Stimulated activated CD8-positive, alpha-beta memory T cell treated with anti-CD3 and anti-CD28 coated beads, Interleukin-15, amount 100 ng/mL, for 48 hours (primary cell): Measurements from ENCODE around the gene LYAR.

Source experiments
- DNase-seq, 2 donors: peaks; one replicate each; pipeline ENCODE4 v3.0.0-alpha.2; 2020; ENCODE audit warnings: low read depth in 2 of 2

Gene LYAR

GRCh38 chr4:4316150-4316495 lies 26.2 kb upstream of the LYAR start:
- no peak for DNase-seq

GRCh38 chr4:4315461-4316149 lies 25.7 kb upstream of the LYAR start:
- no peak for DNase-seq

- DNase-seq: no peak
Measured at GRCh38 chr4:4311193-4311592, 21.2 kb upstream of the LYAR start.

- DNase-seq: no peak
Measured at GRCh38 chr4:4308800-4309441, 19.0 kb upstream of the LYAR start.

- DNase-seq: no peak
Measured at GRCh38 chr4:4306920-4307319, 17.0 kb upstream of the LYAR start.

- DNase-seq: no peak
Measured at GRCh38 chr4:4302416-4302815, 12.5 kb upstream of the LYAR start.

- DNase-seq: no peak
Measured at GRCh38 chr4:4302001-4302400, 12.0 kb upstream of the LYAR start.

GRCh38 chr4:4299006-4299405 lies 9.1 kb upstream of the LYAR start:
- no peak for DNase-seq

GRCh38 chr4:4296283-4296846 lies 6.4 kb upstream of the LYAR start:
- DNase-seq: no peak

- DNase-seq: no peak
Measured at GRCh38 chr4:4293279-4293678, 3.3 kb upstream of the LYAR start.

- DNase-seq: no peak
Measured at GRCh38 chr4:4289597-4289940, 385 bp downstream of the LYAR start.

- no peak for DNase-seq
Measured at GRCh38 chr4:4289055-4289454, 899 bp downstream of the LYAR start.

- DNase-seq: no peak
Measured at GRCh38 chr4:4288098-4288497, 1.9 kb downstream of the LYAR start.

GRCh38 chr4:4284827-4285618 lies 4.9 kb downstream of the LYAR start:
- DNase-seq: no peak

GRCh38 chr4:4281787-4282186 lies 8.2 kb downstream of the LYAR start:
- no peak for DNase-seq

GRCh38 chr4:4277531-4277930 lies 12.4 kb downstream of the LYAR start:
- DNase-seq: no peak

GRCh38 chr4:4274226-4274625 lies 15.7 kb downstream of the LYAR start:
- DNase-seq: no peak

GRCh38 chr4:4271912-4272311 lies 18.0 kb downstream of the LYAR start:
- DNase-seq: no peak

- no peak for DNase-seq
Measured at GRCh38 chr4:4270529-4270928, 19.4 kb downstream of the LYAR start.

GRCh38 chr4:4269856-4270255 lies 20.1 kb downstream of the LYAR start:
- no peak for DNase-seq

- DNase-seq: no peak
Measured at GRCh38 chr4:4269331-4269731, 20.6 kb downstream of the LYAR start.

- no peak for DNase-seq
Measured at GRCh38 chr4:4268776-4269175, 21.2 kb downstream of the LYAR start.

- no peak for DNase-seq
Measured at GRCh38 chr4:4267981-4268380, 22.0 kb downstream of the LYAR start.
